ENCODE measurements around the gene EGFL6.
A peak's percentile ranks its signal among the peaks of the same experiment; 100 is the strongest.
"Not testable (repeated sequence)": the region's sequence is repeated elsewhere in the genome, so short reads cannot be mapped to it uniquely, and the experiment has no call there.

Gene EGFL6

GRCh38 chrX:13661735-13662288, 92.4 kb downstream of the EGFL6 start:
- no peaks in the 10 kb centered on the region for H3K27me3 ChIP-seq (replicated peaks; ENCODE audit: control insufficient read depth, insufficient read depth, low read length, poor library complexity, severe bottlenecking)
- H3K4me1 ChIP-seq (ENCODE audit: control insufficient read depth, insufficient read depth, low read length, poor library complexity, severe bottlenecking), result no peaks in the 10 kb centered on the region
- no peak overlapping the region for H3K4me3 ChIP-seq (ENCODE audit: insufficient read depth, low read depth, low read length, poor library complexity, severe bottlenecking)
- no peak for DNase-seq
- no peaks in the 10 kb centered on the region for H3K9me3 ChIP-seq (ENCODE audit: control insufficient read depth, low read length)
- H3K36me3 ChIP-seq (ENCODE audit: control insufficient read depth, insufficient read depth, low read length), result no peaks in the 10 kb centered on the region
- peak overlapping the region; percentile 32 for H3K27ac ChIP-seq (ENCODE audit: insufficient read depth, low read length, poor library complexity, severe bottlenecking)

GRCh38 chrX:13662355-13662791, 93.0 kb downstream of the EGFL6 start:
- H3K4me3 ChIP-seq (ENCODE audit: insufficient read depth, low read depth, low read length, poor library complexity, severe bottlenecking), result no peak overlapping the region
- H3K4me1 ChIP-seq (ENCODE audit: control insufficient read depth, insufficient read depth, low read length, poor library complexity, severe bottlenecking), result no peaks in the 10 kb centered on the region
- no peaks in the 10 kb centered on the region for H3K27me3 ChIP-seq (replicated peaks; ENCODE audit: control insufficient read depth, insufficient read depth, low read length, poor library complexity, severe bottlenecking)
- H3K36me3 ChIP-seq (ENCODE audit: control insufficient read depth, insufficient read depth, low read length), result no peaks in the 10 kb centered on the region
- DNase-seq, result no peak
- no peaks in the 10 kb centered on the region for H3K9me3 ChIP-seq (ENCODE audit: control insufficient read depth, low read length)
- peak overlapping the region; percentile 32 for H3K27ac ChIP-seq (ENCODE audit: insufficient read depth, low read length, poor library complexity, severe bottlenecking)

- no peak for DNase-seq
- Histone ChIP-seq H3K36me3 (ENCODE audit: control insufficient read depth, insufficient read depth, low read length) (no peaks in the 10 kb centered on the region), H3K9me3 (ENCODE audit: control insufficient read depth, low read length) (no peaks in the 10 kb centered on the region), H3K4me1 (ENCODE audit: control insufficient read depth, insufficient read depth, low read length, poor library complexity, severe bottlenecking) (no peaks in the 10 kb centered on the region), H3K27ac (ENCODE audit: insufficient read depth, low read length, poor library complexity, severe bottlenecking) (no peak overlapping the region), H3K4me3 (ENCODE audit: insufficient read depth, low read depth, low read length, poor library complexity, severe bottlenecking) (no peak overlapping the region), H3K27me3 (replicated peaks; ENCODE audit: control insufficient read depth, insufficient read depth, low read length, poor library complexity, severe bottlenecking) (no peaks in the 10 kb centered on the region)
Measured at GRCh38 chrX:13664020-13664419, 94.6 kb downstream of the EGFL6 start.

- Histone ChIP-seq H3K9me3 (ENCODE audit: control insufficient read depth, low read length) (no peaks in the 10 kb centered on the region), H3K27ac (ENCODE audit: insufficient read depth, low read length, poor library complexity, severe bottlenecking) (no peak overlapping the region), H3K4me3 (ENCODE audit: insufficient read depth, low read depth, low read length, poor library complexity, severe bottlenecking) (no peak overlapping the region), H3K27me3 (replicated peaks; ENCODE audit: control insufficient read depth, insufficient read depth, low read length, poor library complexity, severe bottlenecking) (no peaks in the 10 kb centered on the region), H3K36me3 (ENCODE audit: control insufficient read depth, insufficient read depth, low read length) (no peaks in the 10 kb centered on the region), H3K4me1 (ENCODE audit: control insufficient read depth, insufficient read depth, low read length, poor library complexity, severe bottlenecking) (no peaks in the 10 kb centered on the region)
- no peak for DNase-seq
Measured at GRCh38 chrX:13666836-13667235, 97.4 kb downstream of the EGFL6 start.

GRCh38 chrX:13667919-13668318, 98.5 kb downstream of the EGFL6 start:
- DNase-seq, result no peak
- Histone ChIP-seq H3K27me3 (replicated peaks; ENCODE audit: control insufficient read depth, insufficient read depth, low read length, poor library complexity, severe bottlenecking) (no peaks in the 10 kb centered on the region), H3K4me1 (ENCODE audit: control insufficient read depth, insufficient read depth, low read length, poor library complexity, severe bottlenecking) (no peaks in the 10 kb centered on the region), H3K27ac (ENCODE audit: insufficient read depth, low read length, poor library complexity, severe bottlenecking) (no peak overlapping the region), H3K36me3 (ENCODE audit: control insufficient read depth, insufficient read depth, low read length) (no peaks in the 10 kb centered on the region), H3K4me3 (ENCODE audit: insufficient read depth, low read depth, low read length, poor library complexity, severe bottlenecking) (no peak overlapping the region), H3K9me3 (ENCODE audit: control insufficient read depth, low read length) (no peaks in the 10 kb centered on the region)

- peak overlapping the region; percentile 45 for H3K27ac ChIP-seq (ENCODE audit: insufficient read depth, low read length, poor library complexity, severe bottlenecking)
- H3K4me1 ChIP-seq (ENCODE audit: control insufficient read depth, insufficient read depth, low read length, poor library complexity, severe bottlenecking), result no peaks in the 10 kb centered on the region
- no peaks in the 10 kb centered on the region for H3K27me3 ChIP-seq (replicated peaks; ENCODE audit: control insufficient read depth, insufficient read depth, low read length, poor library complexity, severe bottlenecking)
- H3K36me3 ChIP-seq (ENCODE audit: control insufficient read depth, insufficient read depth, low read length), result no peaks in the 10 kb centered on the region
- H3K9me3 ChIP-seq (ENCODE audit: control insufficient read depth, low read length), result no peaks in the 10 kb centered on the region
- DNase-seq, result peak; percentile 43 to 47 (median 44)
- H3K4me3 ChIP-seq (ENCODE audit: insufficient read depth, low read depth, low read length, poor library complexity, severe bottlenecking), result no peak overlapping the region
Measured at GRCh38 chrX:13669246-13669737, 99.9 kb downstream of the EGFL6 start.

GRCh38 chrX:13669755-13670154, 100.4 kb downstream of the EGFL6 start:
- H3K27ac ChIP-seq (ENCODE audit: insufficient read depth, low read length, poor library complexity, severe bottlenecking), result peak overlapping the region; percentile 45
- not testable (repeated sequence) for H3K4me1 ChIP-seq (ENCODE audit: control insufficient read depth, insufficient read depth, low read length, poor library complexity, severe bottlenecking); H3K4me3 ChIP-seq (ENCODE audit: insufficient read depth, low read depth, low read length, poor library complexity, severe bottlenecking); H3K36me3 ChIP-seq (ENCODE audit: control insufficient read depth, insufficient read depth, low read length); H3K9me3 ChIP-seq (ENCODE audit: control insufficient read depth, low read length); DNase-seq; H3K27me3 ChIP-seq (replicated peaks; ENCODE audit: control insufficient read depth, insufficient read depth, low read length, poor library complexity, severe bottlenecking)

GRCh38 chrX:13670197-13670596, 100.8 kb downstream of the EGFL6 start:
- Histone ChIP-seq H3K36me3 (ENCODE audit: control insufficient read depth, insufficient read depth, low read length) (no peaks in the 10 kb centered on the region), H3K27me3 (replicated peaks; ENCODE audit: control insufficient read depth, insufficient read depth, low read length, poor library complexity, severe bottlenecking) (no peaks in the 10 kb centered on the region), H3K4me3 (ENCODE audit: insufficient read depth, low read depth, low read length, poor library complexity, severe bottlenecking) (no peak overlapping the region), H3K4me1 (ENCODE audit: control insufficient read depth, insufficient read depth, low read length, poor library complexity, severe bottlenecking) (no peaks in the 10 kb centered on the region), H3K9me3 (ENCODE audit: control insufficient read depth, low read length) (no peaks in the 10 kb centered on the region), H3K27ac (ENCODE audit: insufficient read depth, low read length, poor library complexity, severe bottlenecking) (no peak overlapping the region)
- no peak for DNase-seq

- Histone ChIP-seq H3K27me3 (replicated peaks; ENCODE audit: control insufficient read depth, insufficient read depth, low read length, poor library complexity, severe bottlenecking) (no peaks in the 10 kb centered on the region), H3K27ac (ENCODE audit: insufficient read depth, low read length, poor library complexity, severe bottlenecking) (no peak overlapping the region), H3K4me1 (ENCODE audit: control insufficient read depth, insufficient read depth, low read length, poor library complexity, severe bottlenecking) (no peaks in the 10 kb centered on the region), H3K36me3 (ENCODE audit: control insufficient read depth, insufficient read depth, low read length) (no peaks in the 10 kb centered on the region), H3K4me3 (ENCODE audit: insufficient read depth, low read depth, low read length, poor library complexity, severe bottlenecking) (no peak overlapping the region), H3K9me3 (ENCODE audit: control insufficient read depth, low read length) (no peaks in the 10 kb centered on the region)
- DNase-seq, result no peak
Measured at GRCh38 chrX:13673016-13673415, 103.6 kb downstream of the EGFL6 start.

GRCh38 chrX:13676885-13677284, 107.5 kb downstream of the EGFL6 start:
- Histone ChIP-seq H3K27me3 (replicated peaks; ENCODE audit: control insufficient read depth, insufficient read depth, low read length, poor library complexity, severe bottlenecking) (no peaks in the 10 kb centered on the region), H3K9me3 (ENCODE audit: control insufficient read depth, low read length) (no peaks in the 10 kb centered on the region), H3K27ac (ENCODE audit: insufficient read depth, low read length, poor library complexity, severe bottlenecking) (no peak overlapping the region), H3K36me3 (ENCODE audit: control insufficient read depth, insufficient read depth, low read length) (no peaks in the 10 kb centered on the region), H3K4me1 (ENCODE audit: control insufficient read depth, insufficient read depth, low read length, poor library complexity, severe bottlenecking) (no peaks in the 10 kb centered on the region), H3K4me3 (ENCODE audit: insufficient read depth, low read depth, low read length, poor library complexity, severe bottlenecking) (no peak overlapping the region)
- no peak for DNase-seq
